AG10803 (cell line): ENCODE data around the gene STARD8.

ENCODE experiments used
- DNase-seq: peaks from one replicate; pipeline ENCODE4 v3.0.0; 2010; ENCODE audit warnings: low read depth
- H3K4me3 ChIP-seq: 2 replicates; pipeline ENCODE4 v1.5.1; 2011; ENCODE audit warnings: mild to moderate bottlenecking, low read length, control low read depth
- CTCF ChIP-seq: conservative IDR thresholded peaks from 2 replicates; pipeline ENCODE4 v1.5.1; 2011; ENCODE audit warnings: mild to moderate bottlenecking, low read length, control low read depth, inconsistent platforms

STARD8 gene

GRCh38 chrX:68723491-68724155 is 76.2 kb downstream of the STARD8 start:
- no peak for TF ChIP-seq CTCF
- H3K4me3 ChIP-seq: no peak overlapping the region
- DNase-seq: no peak

- no peak for TF ChIP-seq CTCF
- H3K4me3 ChIP-seq: no peak overlapping the region
- no peak for DNase-seq
Observed at GRCh38 chrX:68724531-68725020, 77.1 kb downstream of the STARD8 start.

GRCh38 chrX:68725756-68726365 is 78.4 kb downstream of the STARD8 start:
- no peak for DNase-seq
- TF ChIP-seq CTCF: no peak
- no peak overlapping the region for H3K4me3 ChIP-seq

- TF ChIP-seq CTCF: no peak
- no peak for DNase-seq
- no peak overlapping the region for H3K4me3 ChIP-seq
Observed at GRCh38 chrX:68726366-68726765, 78.9 kb downstream of the STARD8 start.

- no peak for DNase-seq
- H3K4me3 ChIP-seq: no peak overlapping the region
- TF ChIP-seq CTCF: no peak
Observed at GRCh38 chrX:68727696-68728095, 80.2 kb downstream of the STARD8 start.

GRCh38 chrX:68728186-68728585 is 80.7 kb downstream of the STARD8 start:
- H3K4me3 ChIP-seq: no peak overlapping the region
- no peak for DNase-seq
- no peak for TF ChIP-seq CTCF

- no peak for TF ChIP-seq CTCF
Observed at GRCh38 chrX:68731254-68731653, 83.8 kb downstream of the STARD8 start.

More at GRCh38 chrX:68731254-68731653, 83.8 kb downstream of the STARD8 start:
- no peak overlapping the region for H3K4me3 ChIP-seq
- no peak for DNase-seq
